Measurements from ENCODE around the gene TAF1D. TPM values are rescaled to one million over a fixed set of nuclear protein-coding genes. Genes with fewer than 3 reads are reported as not detected.

Gene TAF1D
- total and polyA plus RNA-seq, 10 of the 15 experiments (the other 5 are each of a cell fraction or from before 2014, with no cell fraction given): 101 to 314 (median 199) TPM

- TF ChIP-seq RCOR1 (conservative IDR thresholded peaks at IDR 0.05; ENCODE audit: low read depth, low read length): no peak
- no peak for TF ChIP-seq HSF1 (IDR thresholded peaks at IDR 0.05; ENCODE audit: low read depth, low read length)
- TF ChIP-seq TCF3 (IDR thresholded peaks at IDR 0.05; ENCODE audit: borderline replicate concordance, insufficient read depth, low read depth, low read length): no peak
- TF ChIP-seq HCFC1 (IDR thresholded peaks at IDR 0.05; ENCODE audit: low read length): no peak
- TF ChIP-seq POLR2A (IDR thresholded peaks at IDR 0.05; ENCODE audit: low read depth, low read length): no peak
- no peak for TF ChIP-seq ESRRA (IDR thresholded peaks at IDR 0.05; ENCODE audit: low read length)
- no peak for TF ChIP-seq POU2F2 (IDR thresholded peaks at IDR 0.05; ENCODE audit: borderline replicate concordance, low read depth, low read length)
- TF ChIP-seq NKRF (conservative IDR thresholded peaks at IDR 0.05): no peak
- TF ChIP-seq IRF3 (IDR thresholded peaks at IDR 0.05): no peak
Measured at GRCh38 chr11:93704237-93704636, 37.1 kb downstream of the TAF1D start (continued).

GRCh38 chr11:93700830-93701229, 40.5 kb downstream of the TAF1D start:
- ChIA-PET RAD21 (ENCODE audit: unreplicated experiment) (no interaction called here), POLR2A (interaction anchor here (1.4 kb wide), 1 partner anchor 9 kb away, joined by 3 read pairs; no protein-coding TSS in a partner anchor), CTCF (no interaction called here), SMC1A (ENCODE audit: uncharacterized antibody, unreplicated experiment) (interaction anchor here (0.8 kb wide), 1 partner anchor 9 kb away, joined by 3 read pairs; no protein-coding TSS in a partner anchor)
- Histone ChIP-seq H3K4me2 (ENCODE audit: control insufficient read depth, insufficient read depth) (no peak overlapping the region), H3K9ac (ENCODE audit: control insufficient read depth, insufficient read depth, low read length) (no peak overlapping the region), H3K27me3 (replicated peaks in 1 of 2; ENCODE audit: control insufficient read depth in 2 of 2, insufficient read depth in 2 of 2, low read length in 1 of 2) (no peaks in the 10 kb centered on the region), H4K20me1 (ENCODE audit: control insufficient read depth, insufficient read depth) (no peaks in the 10 kb centered on the region), H3K9me3 (replicated peaks; ENCODE audit: control insufficient read depth, insufficient read depth, low read length) (no peaks in the 10 kb centered on the region; the same call in 2 of the 3 replicates), H3K79me2 (ENCODE audit: control insufficient read depth, insufficient read depth, low read length) (no peaks in the 10 kb centered on the region), H3K36me3 (ENCODE audit: control insufficient read depth in 2 of 2, insufficient read depth in 2 of 2, low read length in 1 of 2) (peaks cover 7 to 33% of the 10 kb centered on the region in 2 experiments), H2AFZ (ENCODE audit: control insufficient read depth, low read depth, low read length) (no peak overlapping the region), H3K4me3 (no peak overlapping the region), H3K4me1 (ENCODE audit: control insufficient read depth, insufficient read depth, low read length) (no peaks in the 10 kb centered on the region), H3K27ac (ENCODE audit: control insufficient read depth, insufficient read depth) (no peak overlapping the region)
- ATAC-seq: no peak
- 98% methylated on average over 3 of the region's 3 CpGs for WGBS (ENCODE audit: insufficient coverage, insufficient replicate concordance, low lambda C conversion rate, missing lambda C conversion rate)
- intact Hi-C loops (cut with micrococcal nuclease; ENCODE audit: unreplicated experiment): no loop called here
- BruUV-seq (replicated peaks): no TSS peak
- DNase-seq (ENCODE audit: low read depth, low spot score): no peak
- in situ Hi-C loops (cut with MboI): no loop called here
- no peak for FAIRE-seq
- TF ChIP-seq ELK1 (IDR thresholded peaks at IDR 0.05; ENCODE audit: low read depth, low read length) (no peak), ZZZ3 (IDR thresholded peaks at IDR 0.05; ENCODE audit: control insufficient read depth, insufficient read length, low read depth) (no peak), CUX1 (IDR thresholded peaks at IDR 0.05; ENCODE audit: insufficient replicate concordance, low read depth, low read length) (no peak), YBX1 (IDR thresholded peaks at IDR 0.05) (no peak)

All from GM12878 (cell line).